Activated CD4-positive, alpha-beta T cell treated with anti-CD3 and anti-CD28 coated beads, Interleukin-2, Interleukin-4, amounts not matched to agents 100 ng/mL and 50 ng/mL, durations not matched to agents 16 hours and 8 hours (primary cell): Measurements from ENCODE around the gene STK24.
A peak's percentile ranks its signal among the peaks of the same experiment; 100 is the strongest.

Experiments used
- DNase-seq: peaks from one replicate; pipeline ENCODE4 v3.0.0-alpha.2; 2020; ENCODE audit warnings: low spot score

Gene STK24

DNA sequence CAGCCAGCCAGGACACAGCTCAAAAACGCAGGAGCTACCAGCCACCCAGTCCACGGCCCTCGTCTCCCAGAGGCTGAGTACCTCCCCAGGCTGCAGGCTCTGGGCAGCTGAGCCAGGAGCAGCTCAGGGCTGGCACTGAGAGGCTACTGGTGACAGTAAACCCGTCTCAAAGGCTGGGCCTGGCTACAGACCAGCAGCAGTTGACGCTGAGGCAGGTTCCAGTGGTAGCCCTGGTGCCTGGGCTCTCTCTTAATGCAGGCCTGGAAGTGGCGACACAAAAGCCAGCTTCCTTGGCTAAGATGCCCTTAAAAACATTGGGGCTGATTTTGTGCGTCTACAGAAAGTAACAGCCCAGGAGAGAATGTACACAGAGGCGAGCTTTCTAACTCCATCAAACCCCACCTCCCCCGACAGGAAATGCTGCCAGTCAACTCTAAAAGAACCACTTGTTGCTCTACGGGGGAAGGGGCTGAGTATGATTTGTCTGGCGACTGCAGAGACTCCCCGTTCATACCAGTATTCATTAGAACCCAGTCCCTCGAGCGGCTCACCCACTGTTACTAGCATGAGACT lies 126.3 kb downstream of the STK24 start:
- peak; percentile 31 for DNase-seq

- DNase-seq, result no peak
These were observed 126.9 kb downstream of the STK24 start for GRCh38 chr13:98450026-98450425.

GRCh38 chr13:98449273-98449672 lies 127.6 kb downstream of the STK24 start:
- DNase-seq, result no peak

GRCh38 chr13:98448642-98448928 lies 128.3 kb downstream of the STK24 start:
- DNase-seq, result no peak

DNA sequence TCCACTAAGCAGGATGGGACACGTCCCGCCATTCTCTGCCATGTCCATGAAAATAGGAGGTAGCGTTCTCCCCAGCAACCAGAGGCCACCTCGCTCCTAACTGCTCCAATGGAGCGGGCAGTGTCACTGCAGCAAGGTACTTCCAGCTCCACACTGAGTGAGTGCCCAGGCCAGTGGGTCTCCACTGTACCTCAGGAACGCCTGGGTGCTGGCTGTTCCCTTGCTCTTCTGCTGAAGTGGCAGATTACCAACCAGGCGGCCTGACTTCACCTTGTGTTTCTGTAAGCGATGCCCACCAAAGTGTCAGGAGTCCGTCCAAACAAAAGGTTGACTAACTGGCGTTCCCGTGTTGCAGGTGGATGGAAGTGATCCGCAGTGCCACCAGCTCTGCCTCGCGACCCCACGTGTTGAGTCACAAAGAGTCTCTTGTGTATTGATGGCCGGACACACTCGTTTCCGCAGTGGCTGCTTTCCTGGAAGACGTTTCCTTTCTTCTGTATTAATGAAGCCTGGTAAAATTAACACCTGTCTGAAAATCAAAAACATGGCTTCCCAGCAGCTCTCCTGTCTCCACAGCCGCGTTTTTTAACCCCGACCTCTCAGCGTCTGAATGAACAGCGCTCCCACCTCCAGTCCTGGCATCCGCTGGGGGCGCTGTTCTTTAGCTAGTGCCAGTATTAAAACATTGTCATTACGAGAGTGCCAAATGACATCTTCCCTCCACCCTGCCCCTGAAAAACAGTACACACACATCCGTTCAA lies 128.8 kb downstream of the STK24 start:
- DNase-seq, result peak; percentile 34

GRCh38 chr13:98447130-98447529 lies 129.8 kb downstream of the STK24 start:
- DNase-seq, result no peak

DNA sequence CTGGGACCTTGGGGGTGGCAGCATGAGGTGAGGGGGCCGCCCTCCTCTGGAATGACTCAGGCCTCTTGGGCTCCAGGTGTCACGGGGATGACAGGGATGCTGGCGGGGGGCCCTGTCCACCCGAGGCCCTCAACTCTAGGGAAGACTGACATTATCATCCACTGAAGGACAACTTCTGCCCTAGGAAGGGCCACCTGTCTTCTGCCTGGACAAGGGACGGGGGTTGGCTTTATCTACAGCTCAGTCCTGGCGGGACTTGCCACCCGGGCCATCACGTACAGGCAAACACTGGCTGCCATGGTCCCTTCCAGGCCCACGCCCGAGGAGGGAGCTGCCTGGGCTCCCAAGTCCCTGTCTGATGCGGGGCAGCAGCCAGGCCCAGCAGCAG lies 130.7 kb downstream of the STK24 start:
- no peak for DNase-seq

DNA sequence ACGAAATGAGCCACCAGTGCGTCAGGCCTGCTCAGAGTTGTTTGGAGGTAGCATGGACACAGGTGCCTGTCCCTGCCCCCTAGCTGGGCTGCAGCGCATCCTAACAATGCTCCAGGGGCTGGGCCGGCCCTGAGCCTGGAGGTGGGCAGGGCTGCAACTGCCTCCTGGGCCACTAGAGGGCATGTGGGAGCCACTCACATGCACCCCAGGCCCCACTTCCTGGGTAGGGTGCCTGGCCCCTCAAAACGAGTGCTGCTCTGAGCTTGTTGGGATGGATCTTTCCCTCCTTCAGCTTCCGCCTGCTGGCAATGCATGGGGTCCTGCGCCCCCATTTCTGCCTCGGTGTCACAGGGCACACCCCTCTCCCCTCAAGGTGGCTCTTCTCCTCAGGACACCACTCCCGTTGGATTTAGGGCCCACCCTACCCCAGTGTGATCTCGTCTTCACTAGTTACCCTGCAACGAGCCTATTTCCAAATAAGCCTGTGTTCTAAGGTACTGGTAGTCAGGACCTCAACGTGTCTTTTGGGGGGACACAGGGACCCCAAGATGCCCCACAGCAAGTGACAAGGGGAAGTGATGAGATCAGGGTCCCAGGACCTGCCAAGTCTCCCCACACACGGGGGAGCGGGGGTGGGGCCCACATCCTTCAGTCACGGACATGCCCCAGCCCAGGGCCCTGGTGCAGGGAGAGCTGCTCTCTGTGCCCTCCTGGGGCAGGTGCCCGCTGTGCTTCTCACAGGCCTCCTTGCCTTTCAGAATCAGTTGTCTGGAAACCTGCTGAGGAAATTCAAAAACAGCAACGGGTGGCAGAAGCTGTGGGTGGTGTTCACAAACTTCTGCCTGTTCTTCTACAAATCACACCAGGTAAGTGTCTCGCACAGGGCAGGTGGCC lies 131.3 kb downstream of the STK24 start:
- peak; percentile 77 for DNase-seq

DNA sequence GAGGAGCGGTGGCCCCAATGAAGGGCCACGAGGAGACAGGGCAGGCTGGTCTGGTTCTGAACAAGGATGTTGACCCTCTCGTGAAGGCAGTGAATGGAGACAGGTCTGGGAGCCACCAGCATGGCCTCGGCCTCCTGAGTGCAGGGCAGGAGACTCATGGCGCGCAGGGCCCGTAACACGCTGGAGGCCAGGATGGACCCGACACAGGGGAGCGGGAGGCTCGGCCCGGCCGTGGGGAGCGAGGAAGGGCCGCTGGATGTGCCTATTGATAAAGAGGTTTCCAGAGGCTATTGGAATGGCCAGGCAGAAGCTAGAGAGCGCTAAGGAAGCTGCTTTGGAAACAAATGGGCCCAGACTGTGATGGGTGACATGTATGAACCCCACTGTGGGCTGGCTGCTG lies 132.5 kb downstream of the STK24 start:
- DNase-seq, result no peak

- DNase-seq, result no peak
These were observed 133.0 kb downstream of the STK24 start for GRCh38 chr13:98443800-98444325.

GRCh38 chr13:98443329-98443728 lies 133.6 kb downstream of the STK24 start:
- DNase-seq, result no peak

DNA sequence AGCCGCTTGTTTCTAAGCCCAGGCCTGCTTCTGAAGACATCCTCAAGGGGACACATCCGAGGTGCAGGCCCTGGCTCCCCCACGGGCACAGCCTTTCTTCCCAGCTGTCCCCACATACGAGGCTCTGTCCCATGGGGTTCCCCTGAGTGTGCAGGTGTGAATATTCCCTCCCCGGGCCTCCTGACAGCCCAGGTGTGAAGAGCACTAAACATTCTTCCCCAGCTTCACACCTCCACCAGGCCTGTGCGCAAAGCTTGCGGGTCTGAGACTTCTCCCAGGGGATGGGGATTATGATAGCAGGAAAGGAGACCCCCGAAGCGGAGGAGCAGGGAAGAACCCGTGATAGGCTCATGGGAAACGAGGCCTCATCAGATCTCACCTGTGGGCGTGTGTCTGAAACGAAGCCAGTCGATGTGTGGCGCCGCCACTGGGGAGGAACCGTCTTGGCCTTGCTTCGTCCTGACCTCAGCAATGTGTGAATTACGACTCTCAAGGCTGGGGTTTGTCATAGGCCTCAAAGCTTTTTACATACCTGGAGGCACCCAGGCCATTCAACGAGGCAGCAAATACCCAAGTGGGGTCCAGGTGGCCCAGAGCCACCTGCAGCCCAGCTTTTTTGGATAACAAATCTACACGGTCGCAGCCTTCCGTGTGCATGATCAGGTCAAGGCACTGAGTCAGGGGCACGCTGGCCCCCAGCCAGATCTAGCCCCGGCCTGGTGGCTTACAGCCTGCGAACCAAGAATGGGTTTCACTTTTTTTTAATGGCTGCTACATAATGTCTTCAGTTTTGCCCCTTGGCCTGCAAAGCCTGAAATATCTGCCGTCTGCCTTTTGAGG lies 134.3 kb downstream of the STK24 start:
- no peak for DNase-seq

GRCh38 chr13:98441056-98441676 lies 135.7 kb downstream of the STK24 start:
- DNase-seq, result no peak

GRCh38 chr13:98440390-98441055 lies 136.4 kb downstream of the STK24 start:
- no peak for DNase-seq

DNA sequence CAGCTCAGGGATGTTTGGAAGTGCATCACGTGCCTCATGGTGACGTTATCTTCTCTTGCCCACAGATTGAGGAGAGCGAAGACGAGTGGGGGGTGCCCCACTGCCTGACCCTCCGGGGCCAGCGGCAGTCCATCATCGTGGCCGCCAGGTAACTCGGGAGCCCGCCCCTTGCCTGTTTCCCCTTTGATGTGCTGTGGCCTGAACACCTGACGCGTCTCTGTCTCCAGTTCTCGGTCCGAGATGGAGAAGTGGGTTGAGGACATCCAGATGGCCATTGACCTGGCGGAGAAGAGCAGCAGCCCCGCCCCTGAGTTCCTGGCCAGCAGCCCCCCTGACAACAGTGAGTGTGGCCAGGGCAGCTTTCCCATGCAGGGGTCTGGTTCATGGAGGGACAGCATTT lies 137.0 kb downstream of the STK24 start:
- no peak for DNase-seq

- DNase-seq, result no peak
These were observed 137.6 kb downstream of the STK24 start for GRCh38 chr13:98439126-98439828.

DNA sequence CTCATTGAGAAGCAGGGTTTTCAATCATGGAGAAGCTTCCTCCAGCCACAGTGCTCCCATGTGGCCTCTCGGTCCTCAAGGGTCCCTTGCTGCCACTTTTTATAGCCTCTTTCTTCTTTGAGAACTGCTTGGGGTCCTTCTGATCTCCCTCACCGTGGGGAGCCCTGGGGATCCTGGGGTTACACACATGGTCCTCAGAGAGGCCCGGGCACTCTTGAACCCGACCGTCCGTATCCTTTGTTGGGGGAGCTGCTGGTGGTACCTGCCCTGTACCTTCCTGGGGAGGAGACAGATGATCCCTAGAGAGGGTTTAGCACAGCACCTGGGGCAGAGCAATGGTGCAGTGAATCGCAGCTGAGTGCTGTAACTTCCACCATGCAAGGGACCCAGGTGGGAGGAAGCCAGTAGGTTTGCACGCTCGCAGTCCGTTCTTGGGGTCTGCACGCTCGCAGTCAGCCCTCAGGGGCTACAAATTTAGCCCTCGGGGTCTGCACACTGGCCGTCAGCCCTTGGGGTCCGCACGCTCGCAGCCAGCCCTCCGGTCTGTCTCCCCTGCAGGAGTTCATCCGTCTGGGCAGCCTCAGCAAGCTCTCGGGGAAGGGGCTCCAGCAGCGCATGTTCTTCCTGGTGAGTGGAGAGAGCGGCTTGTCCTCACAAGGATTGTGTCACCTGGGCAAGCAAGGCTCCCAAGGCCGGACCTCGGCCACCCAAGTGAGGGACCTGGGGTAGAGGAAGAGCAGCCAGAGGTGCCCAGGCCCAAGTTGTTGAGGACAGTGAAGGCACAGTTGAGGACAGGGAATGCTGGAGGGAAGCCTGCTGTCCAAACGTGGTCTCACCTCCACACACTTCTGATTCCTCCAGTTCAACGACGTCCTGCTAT lies 138.4 kb downstream of the STK24 start:
- DNase-seq, result no peak

- no peak for DNase-seq
These were observed 140.5 kb downstream of the STK24 start for GRCh38 chr13:98436233-98436910.

DNA sequence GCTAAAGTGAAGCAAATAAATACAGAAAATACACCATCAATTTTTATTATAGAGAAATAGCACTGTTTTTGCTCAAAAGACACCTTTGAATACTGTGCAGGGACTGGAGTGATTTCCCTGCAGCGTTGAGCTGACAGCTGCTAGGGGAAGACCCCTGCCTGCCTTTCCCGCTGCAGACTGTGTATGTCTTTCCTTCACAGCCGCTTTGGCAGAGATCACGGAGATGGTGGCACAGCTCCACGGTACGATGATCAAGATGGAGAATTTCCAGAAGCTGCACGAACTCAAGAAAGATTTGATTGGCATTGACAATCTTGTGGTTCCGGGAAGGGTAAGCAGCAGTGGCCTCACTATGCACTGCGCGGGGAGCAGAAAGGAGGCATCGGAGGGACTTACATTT lies 141.5 kb downstream of the STK24 start:
- no peak for DNase-seq
